ENCODE results near the gene ZDHHC14.

ZDHHC14 gene

GRCh38 chr6:157525292-157525889, 144.4 kb downstream of the ZDHHC14 start:
- Histone ChIP-seq H3K27me3 (ENCODE audit: control insufficient read depth in 3 of 3, insufficient read depth in 3 of 3, low read depth in 1 of 3, low read length in 3 of 3) (no peaks in the 10 kb centered on the region), H3K4me2 (ENCODE audit: insufficient read depth, low read length, poor library complexity, severe bottlenecking) (no peak overlapping the region), H2BK5ac (ENCODE audit: low read length) (no peak overlapping the region), H3K9ac (ENCODE audit: low read depth, low read length, poor library complexity) (no peak overlapping the region), H4K8ac (ENCODE audit: low read depth, low read length) (no peak overlapping the region), H3K36me3 (replicated peaks in 1 of 2; ENCODE audit: control insufficient read depth in 2 of 2, insufficient read depth in 2 of 2, low read length in 2 of 2) (no peaks in the 10 kb centered on the region), H2BK120ac (ENCODE audit: low read depth, low read length) (no peak overlapping the region), H3K18ac (ENCODE audit: low read length) (no peak overlapping the region), H3K9me3 (replicated peaks in 1 of 2; ENCODE audit: control insufficient read depth in 2 of 2, insufficient read depth in 1 of 2, low read depth in 1 of 2, low read length in 2 of 2) (peaks cover 0 to 2% of the 10 kb centered on the region in 2 donors), H3K79me1 (ENCODE audit: low read depth, low read length) (no peaks in the 10 kb centered on the region), H3K4me1 (ENCODE audit: control insufficient read depth in 2 of 2, insufficient read depth in 1 of 2, low read depth in 1 of 2, low read length in 2 of 2) (peaks cover 0 to 2% of the 10 kb centered on the region in 2 donors), H2AK5ac (ENCODE audit: low read depth, low read length) (no peak overlapping the region), H3K4me3 (ENCODE audit: low read length in 2 of 2) (no peak overlapping the region), H2AFZ (ENCODE audit: low read length) (no peak overlapping the region), H3K14ac (ENCODE audit: low read length) (no peak overlapping the region), H3K4ac (ENCODE audit: low read length) (no peak overlapping the region), H2BK12ac (ENCODE audit: low read length) (no peak overlapping the region), H3K27ac (replicated peaks; ENCODE audit: low read length) (no peak overlapping the region), H3K23ac (ENCODE audit: low read depth, low read length, poor library complexity) (no peak overlapping the region), H4K91ac (ENCODE audit: low read depth, low read length, poor library complexity) (no peak overlapping the region), H2BK15ac (ENCODE audit: low read length) (no peak overlapping the region)
- no peak for DNase-seq (ENCODE audit: low spot score)
- no CpG with 5 or more reads among the region's 7 CpGs for WGBS, 2 donors (ENCODE audit: extremely low coverage in 2 of 2, insufficient read length in 2 of 2, insufficient replicate concordance in 1 of 2)

DNA sequence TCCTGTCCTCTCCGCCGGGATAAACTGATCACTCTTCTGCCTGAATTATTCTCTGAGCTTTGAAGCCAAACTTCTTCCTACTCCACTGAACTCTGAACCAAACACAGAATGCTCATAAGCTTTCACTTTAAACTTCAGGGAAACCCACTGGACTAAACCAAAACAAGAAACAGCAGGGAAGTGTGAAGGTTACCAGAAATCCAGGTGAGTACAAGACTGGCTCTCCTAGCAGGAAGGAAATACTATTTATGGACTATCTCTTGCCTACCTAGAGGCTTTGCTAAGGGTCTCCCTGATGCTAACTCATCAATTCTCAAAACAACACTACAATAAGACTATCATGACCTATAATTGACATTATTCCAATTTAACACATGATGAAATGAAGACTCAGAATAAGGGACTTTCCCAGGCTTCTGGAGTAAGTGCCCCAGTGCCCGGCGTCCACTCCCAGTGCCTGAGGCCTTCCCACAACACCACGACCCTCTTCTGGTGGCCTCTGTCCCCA, 145.0 kb downstream of the ZDHHC14 start:
- no CpG with 5 or more reads among the region's 5 CpGs for WGBS, 2 donors (ENCODE audit: extremely low coverage in 2 of 2, insufficient read length in 2 of 2, insufficient replicate concordance in 1 of 2)
- Histone ChIP-seq H3K4me1 (ENCODE audit: control insufficient read depth in 2 of 2, insufficient read depth in 1 of 2, low read depth in 1 of 2, low read length in 2 of 2) (peaks cover 2% of the 10 kb centered on the region in 2 donors), H2BK5ac (ENCODE audit: low read length) (no peak overlapping the region), H4K91ac (ENCODE audit: low read depth, low read length, poor library complexity) (no peak overlapping the region), H2BK12ac (ENCODE audit: low read length) (no peak overlapping the region), H3K9ac (ENCODE audit: low read depth, low read length, poor library complexity) (no peak overlapping the region), H2AK5ac (ENCODE audit: low read depth, low read length) (no peak overlapping the region), H3K4ac (ENCODE audit: low read length) (no peak overlapping the region), H3K18ac (ENCODE audit: low read length) (no peak overlapping the region), H3K27me3 (ENCODE audit: control insufficient read depth in 3 of 3, insufficient read depth in 3 of 3, low read depth in 1 of 3, low read length in 3 of 3) (no peaks in the 10 kb centered on the region), H3K9me3 (replicated peaks in 1 of 2; ENCODE audit: control insufficient read depth in 2 of 2, insufficient read depth in 1 of 2, low read depth in 1 of 2, low read length in 2 of 2) (peaks cover 0 to 2% of the 10 kb centered on the region in 2 donors), H3K79me1 (ENCODE audit: low read depth, low read length) (no peaks in the 10 kb centered on the region), H3K36me3 (replicated peaks in 1 of 2; ENCODE audit: control insufficient read depth in 2 of 2, insufficient read depth in 2 of 2, low read length in 2 of 2) (no peaks in the 10 kb centered on the region), H3K14ac (ENCODE audit: low read length) (no peak overlapping the region), H3K4me2 (ENCODE audit: insufficient read depth, low read length, poor library complexity, severe bottlenecking) (no peak overlapping the region), H3K27ac (replicated peaks; ENCODE audit: low read length) (no peak overlapping the region), H3K23ac (ENCODE audit: low read depth, low read length, poor library complexity) (no peak overlapping the region), H2BK15ac (ENCODE audit: low read length) (no peak overlapping the region), H3K4me3 (ENCODE audit: low read length in 2 of 2) (no peak overlapping the region), H4K8ac (ENCODE audit: low read depth, low read length) (no peak overlapping the region), H2AFZ (ENCODE audit: low read length) (no peak overlapping the region), H2BK120ac (ENCODE audit: low read depth, low read length) (no peak overlapping the region)
- DNase-seq (ENCODE audit: low spot score): no peak

GRCh38 chr6:157527471-157527907, 146.5 kb downstream of the ZDHHC14 start:
- no peak overlapping the region for H2BK12ac ChIP-seq (ENCODE audit: low read length)
- H3K9ac ChIP-seq (ENCODE audit: low read depth, low read length, poor library complexity): no peak overlapping the region
- H2BK5ac ChIP-seq (ENCODE audit: low read length): no peak overlapping the region
- no peak overlapping the region for H3K14ac ChIP-seq (ENCODE audit: low read length)
- peaks cover 0 to 2% of the 10 kb centered on the region in 2 donors for H3K9me3 ChIP-seq (replicated peaks in 1 of 2; ENCODE audit: control insufficient read depth in 2 of 2, insufficient read depth in 1 of 2, low read depth in 1 of 2, low read length in 2 of 2)
- H3K27ac ChIP-seq (replicated peaks; ENCODE audit: low read length): no peak overlapping the region
- H3K23ac ChIP-seq (ENCODE audit: low read depth, low read length, poor library complexity): no peak overlapping the region
- H3K4me2 ChIP-seq (ENCODE audit: insufficient read depth, low read length, poor library complexity, severe bottlenecking): no peak overlapping the region
- no peak overlapping the region for H2AK5ac ChIP-seq (ENCODE audit: low read depth, low read length)
- no peak overlapping the region for H3K4me3 ChIP-seq (ENCODE audit: low read length in 2 of 2)
- no peaks in the 10 kb centered on the region for H3K79me1 ChIP-seq (ENCODE audit: low read depth, low read length)
- no peaks in the 10 kb centered on the region for H3K27me3 ChIP-seq (ENCODE audit: control insufficient read depth in 3 of 3, insufficient read depth in 3 of 3, low read depth in 1 of 3, low read length in 3 of 3)
- H3K4ac ChIP-seq (ENCODE audit: low read length): no peak overlapping the region
- H3K18ac ChIP-seq (ENCODE audit: low read length): no peak overlapping the region
- H3K4me1 ChIP-seq (ENCODE audit: control insufficient read depth in 2 of 2, insufficient read depth in 1 of 2, low read depth in 1 of 2, low read length in 2 of 2): peaks cover 10 to 12% of the 10 kb centered on the region in 2 donors
- H4K8ac ChIP-seq (ENCODE audit: low read depth, low read length): no peak overlapping the region
- no peak overlapping the region for H2BK120ac ChIP-seq (ENCODE audit: low read depth, low read length)
- no peak overlapping the region for H4K91ac ChIP-seq (ENCODE audit: low read depth, low read length, poor library complexity)
- H2BK15ac ChIP-seq (ENCODE audit: low read length): no peak overlapping the region
- no peaks in the 10 kb centered on the region for H3K36me3 ChIP-seq (replicated peaks in 1 of 2; ENCODE audit: control insufficient read depth in 2 of 2, insufficient read depth in 2 of 2, low read length in 2 of 2)
- no CpG with 5 or more reads among the region's 4 CpGs for WGBS, 2 donors (ENCODE audit: extremely low coverage in 2 of 2, insufficient read length in 2 of 2, insufficient replicate concordance in 1 of 2)
- no peak for DNase-seq (ENCODE audit: low spot score)
- H2AFZ ChIP-seq (ENCODE audit: low read length): no peak overlapping the region

- Histone ChIP-seq H3K18ac (ENCODE audit: low read length) (no peak overlapping the region), H2AK5ac (ENCODE audit: low read depth, low read length) (no peak overlapping the region), H2BK15ac (ENCODE audit: low read length) (no peak overlapping the region), H4K91ac (ENCODE audit: low read depth, low read length, poor library complexity) (no peak overlapping the region), H3K9me3 (replicated peaks in 1 of 2; ENCODE audit: control insufficient read depth in 2 of 2, insufficient read depth in 1 of 2, low read depth in 1 of 2, low read length in 2 of 2) (peaks cover 0 to 2% of the 10 kb centered on the region in 2 donors), H2BK12ac (ENCODE audit: low read length) (no peak overlapping the region), H3K9ac (ENCODE audit: low read depth, low read length, poor library complexity) (no peak overlapping the region), H3K27me3 (ENCODE audit: control insufficient read depth in 3 of 3, insufficient read depth in 3 of 3, low read depth in 1 of 3, low read length in 3 of 3) (no peaks in the 10 kb centered on the region), H3K4ac (ENCODE audit: low read length) (no peak overlapping the region), H3K36me3 (replicated peaks in 1 of 2; ENCODE audit: control insufficient read depth in 2 of 2, insufficient read depth in 2 of 2, low read length in 2 of 2) (no peaks in the 10 kb centered on the region), H2BK5ac (ENCODE audit: low read length) (no peak overlapping the region), H3K79me1 (ENCODE audit: low read depth, low read length) (no peaks in the 10 kb centered on the region), H3K14ac (ENCODE audit: low read length) (no peak overlapping the region), H3K27ac (replicated peaks; ENCODE audit: low read length) (no peak overlapping the region), H3K4me2 (ENCODE audit: insufficient read depth, low read length, poor library complexity, severe bottlenecking) (no peak overlapping the region), H2AFZ (ENCODE audit: low read length) (no peak overlapping the region), H4K8ac (ENCODE audit: low read depth, low read length) (no peak overlapping the region), H3K23ac (ENCODE audit: low read depth, low read length, poor library complexity) (no peak overlapping the region), H3K4me1 (ENCODE audit: control insufficient read depth in 2 of 2, insufficient read depth in 1 of 2, low read depth in 1 of 2, low read length in 2 of 2) (peaks cover 17 to 21% of the 10 kb centered on the region in 2 donors), H3K4me3 (ENCODE audit: low read length in 2 of 2) (no peak overlapping the region), H2BK120ac (ENCODE audit: low read depth, low read length) (no peak overlapping the region)
- DNase-seq (ENCODE audit: low spot score): no peak
- no CpG with 5 or more reads among the region's 5 CpGs for WGBS, 2 donors (ENCODE audit: extremely low coverage in 2 of 2, insufficient read length in 2 of 2, insufficient replicate concordance in 1 of 2)
These were observed 148.1 kb downstream of the ZDHHC14 start for GRCh38 chr6:157528931-157529653.
